GM12872 (cell line): ENCODE data around the gene PCSK6.

Experiments
- TF ChIP-seq, protein P1 (sequence below): IDR thresholded peaks from 3 replicates; pipeline ENCODE4 v1.5.1; 2011; ENCODE audit warnings: low read depth, mild to moderate bottlenecking, low read length, moderate library complexity; ENCODE audit not compliant: insufficient read depth

PCSK6 gene

DNA sequence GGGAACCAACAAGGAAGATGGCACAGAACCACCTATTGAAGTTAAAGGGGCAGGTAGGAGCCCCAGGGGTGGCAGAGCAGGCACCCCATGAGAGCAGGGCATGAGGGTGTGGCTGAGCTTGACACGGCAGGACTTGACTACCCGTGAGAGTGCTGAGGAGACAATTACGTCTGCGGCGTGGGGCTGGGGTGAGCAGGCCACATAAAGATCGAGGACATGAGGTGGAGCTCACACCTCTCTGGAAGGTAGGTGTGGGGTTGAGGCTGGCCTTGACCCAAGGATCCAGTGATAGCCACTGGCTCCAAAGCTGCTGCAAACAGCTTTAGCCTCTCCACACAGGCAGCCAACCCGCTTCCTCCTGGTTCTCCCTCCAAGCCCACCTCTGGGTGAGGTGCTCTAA lies 64.5 kb downstream of the PCSK6 start:
- TF ChIP-seq, protein P1, sequence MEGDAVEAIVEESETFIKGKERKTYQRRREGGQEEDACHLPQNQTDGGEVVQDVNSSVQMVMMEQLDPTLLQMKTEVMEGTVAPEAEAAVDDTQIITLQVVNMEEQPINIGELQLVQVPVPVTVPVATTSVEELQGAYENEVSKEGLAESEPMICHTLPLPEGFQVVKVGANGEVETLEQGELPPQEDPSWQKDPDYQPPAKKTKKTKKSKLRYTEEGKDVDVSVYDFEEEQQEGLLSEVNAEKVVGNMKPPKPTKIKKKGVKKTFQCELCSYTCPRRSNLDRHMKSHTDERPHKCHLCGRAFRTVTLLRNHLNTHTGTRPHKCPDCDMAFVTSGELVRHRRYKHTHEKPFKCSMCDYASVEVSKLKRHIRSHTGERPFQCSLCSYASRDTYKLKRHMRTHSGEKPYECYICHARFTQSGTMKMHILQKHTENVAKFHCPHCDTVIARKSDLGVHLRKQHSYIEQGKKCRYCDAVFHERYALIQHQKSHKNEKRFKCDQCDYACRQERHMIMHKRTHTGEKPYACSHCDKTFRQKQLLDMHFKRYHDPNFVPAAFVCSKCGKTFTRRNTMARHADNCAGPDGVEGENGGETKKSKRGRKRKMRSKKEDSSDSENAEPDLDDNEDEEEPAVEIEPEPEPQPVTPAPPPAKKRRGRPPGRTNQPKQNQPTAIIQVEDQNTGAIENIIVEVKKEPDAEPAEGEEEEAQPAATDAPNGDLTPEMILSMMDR: no peak

GRCh38 chr15:101420232-101420631 lies 69.3 kb downstream of the PCSK6 start:
- TF ChIP-seq, protein P1: no peak

- TF ChIP-seq, protein P1: no peak
These were observed 76.3 kb downstream of the PCSK6 start for GRCh38 chr15:101413239-101413638.

DNA sequence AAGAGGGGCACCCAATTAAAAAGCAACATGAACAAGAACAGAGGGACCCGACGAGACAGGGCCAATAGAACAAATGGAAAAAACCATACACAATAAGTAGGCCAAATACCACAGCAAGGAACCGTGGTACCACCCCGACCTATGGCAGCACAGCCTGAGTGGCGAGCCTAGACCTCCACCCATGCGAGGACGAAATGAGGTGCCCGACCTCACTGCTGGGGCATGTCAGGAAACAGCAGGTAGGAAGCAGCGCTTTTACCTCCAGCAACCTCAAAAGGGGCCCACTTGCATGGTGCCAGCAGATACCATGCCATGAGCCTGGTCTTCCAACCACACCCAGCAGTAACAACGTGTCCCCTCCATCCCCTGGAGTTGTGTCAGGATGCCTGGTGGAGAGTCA lies 77.9 kb downstream of the PCSK6 start:
- TF ChIP-seq, protein P1: no peak

GRCh38 chr15:101411085-101411484 lies 78.4 kb downstream of the PCSK6 start:
- TF ChIP-seq, protein P1: no peak

- TF ChIP-seq, protein P1: no peak
These were observed 78.9 kb downstream of the PCSK6 start for GRCh38 chr15:101410612-101411011.

DNA sequence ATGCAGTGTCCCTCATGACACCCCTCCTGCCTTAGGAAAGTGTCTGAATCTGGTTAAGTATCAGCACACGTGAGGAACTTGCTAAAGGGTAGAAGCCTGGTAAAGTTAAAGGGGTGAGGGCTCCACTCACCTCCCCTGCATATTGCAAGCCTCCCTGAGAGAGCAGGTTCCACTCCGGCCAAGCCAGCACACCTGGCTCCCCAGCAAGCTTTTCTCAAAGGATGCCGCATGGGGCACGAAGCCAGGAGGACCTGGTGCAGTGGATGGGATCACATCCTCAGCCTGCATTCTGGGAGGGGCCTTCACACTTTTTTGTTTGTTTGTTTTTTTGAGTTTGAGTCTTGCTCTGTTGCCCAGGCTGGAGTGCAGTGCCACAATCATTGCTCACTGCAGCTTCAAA lies 79.9 kb downstream of the PCSK6 start:
- TF ChIP-seq, protein P1: no peak
